Fibroblast of pulmonary artery (primary cell): ENCODE data around the gene BDKRB1.
A peak's percentile ranks its signal among the peaks of the same experiment; 100 is the strongest.

Source experiments
- DNase-seq: peaks from one replicate; pipeline ENCODE4 v3.0.0-alpha.2; 2010; ENCODE audit warnings: low read depth
- H3K4me3 ChIP-seq: replicated peaks from 2 replicates; pipeline ENCODE4 v1.5.1; 2011; ENCODE audit warnings: low read depth, mild to moderate bottlenecking, control low read depth, low read length, moderate library complexity
- TF ChIP-seq, protein P1 (sequence below): IDR thresholded peaks from 2 replicates; pipeline ENCODE4 v1.5.1; 2011; ENCODE audit warnings: mild to moderate bottlenecking, control low read depth, low read length, inconsistent platforms; ENCODE audit errors: missing control alignments

BDKRB1 gene

DNA sequence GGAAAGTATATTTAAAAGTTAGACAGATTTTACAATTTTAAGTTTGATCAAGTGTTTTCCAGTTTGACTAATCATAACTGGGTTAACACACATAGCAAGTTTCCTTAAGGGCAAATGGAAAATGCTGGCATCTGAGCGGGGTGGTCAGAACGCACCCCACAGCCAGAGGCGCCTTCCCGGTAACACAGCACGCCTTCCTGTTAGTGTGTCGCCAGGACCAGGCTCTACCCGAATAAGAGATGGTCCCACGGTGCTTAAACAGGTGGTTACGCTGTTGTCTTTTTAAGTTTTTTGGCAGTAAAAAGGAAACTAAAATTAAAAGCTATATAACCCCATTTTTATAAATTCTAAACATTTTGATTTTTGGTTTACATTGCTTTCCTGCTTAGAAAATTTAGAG is 28.0 kb downstream of the BDKRB1 start:
- DNase-seq, result no peak
- H3K4me3 ChIP-seq, result no peak overlapping the region
- TF ChIP-seq, protein P1, sequence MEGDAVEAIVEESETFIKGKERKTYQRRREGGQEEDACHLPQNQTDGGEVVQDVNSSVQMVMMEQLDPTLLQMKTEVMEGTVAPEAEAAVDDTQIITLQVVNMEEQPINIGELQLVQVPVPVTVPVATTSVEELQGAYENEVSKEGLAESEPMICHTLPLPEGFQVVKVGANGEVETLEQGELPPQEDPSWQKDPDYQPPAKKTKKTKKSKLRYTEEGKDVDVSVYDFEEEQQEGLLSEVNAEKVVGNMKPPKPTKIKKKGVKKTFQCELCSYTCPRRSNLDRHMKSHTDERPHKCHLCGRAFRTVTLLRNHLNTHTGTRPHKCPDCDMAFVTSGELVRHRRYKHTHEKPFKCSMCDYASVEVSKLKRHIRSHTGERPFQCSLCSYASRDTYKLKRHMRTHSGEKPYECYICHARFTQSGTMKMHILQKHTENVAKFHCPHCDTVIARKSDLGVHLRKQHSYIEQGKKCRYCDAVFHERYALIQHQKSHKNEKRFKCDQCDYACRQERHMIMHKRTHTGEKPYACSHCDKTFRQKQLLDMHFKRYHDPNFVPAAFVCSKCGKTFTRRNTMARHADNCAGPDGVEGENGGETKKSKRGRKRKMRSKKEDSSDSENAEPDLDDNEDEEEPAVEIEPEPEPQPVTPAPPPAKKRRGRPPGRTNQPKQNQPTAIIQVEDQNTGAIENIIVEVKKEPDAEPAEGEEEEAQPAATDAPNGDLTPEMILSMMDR, result no peak

DNA sequence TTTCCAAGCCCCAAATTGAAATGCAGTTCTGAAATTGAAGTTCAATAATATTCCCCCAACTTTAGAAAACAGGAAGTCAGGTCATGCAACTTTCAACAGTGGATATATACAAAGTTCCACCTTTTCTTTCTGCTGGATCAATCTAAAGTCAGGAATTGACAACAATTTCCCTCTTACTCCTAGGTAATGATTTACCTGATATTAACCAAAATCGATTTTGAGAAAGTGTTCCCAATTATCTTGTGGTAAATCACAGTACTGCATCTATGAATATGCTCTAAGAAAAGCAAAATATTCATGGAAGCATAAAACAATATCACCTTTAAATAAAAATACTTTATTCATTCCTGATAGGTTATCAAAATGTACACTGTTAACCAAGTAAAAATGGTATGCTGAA is 28.4 kb downstream of the BDKRB1 start:
- TF ChIP-seq, protein P1, result no peak
- no peak for DNase-seq
- H3K4me3 ChIP-seq, result no peak overlapping the region

- TF ChIP-seq, protein P1, result no peak
- DNase-seq, result peak; percentile 70
- H3K4me3 ChIP-seq, result no peak overlapping the region
Measured at GRCh38 chr14:96285667-96286066, 29.7 kb downstream of the BDKRB1 start.

GRCh38 chr14:96286251-96286650 is 30.2 kb downstream of the BDKRB1 start:
- DNase-seq, result no peak
- TF ChIP-seq, protein P1, result no peak
- no peak overlapping the region for H3K4me3 ChIP-seq

GRCh38 chr14:96287856-96288255 is 31.8 kb downstream of the BDKRB1 start:
- no peak for DNase-seq
- no peak overlapping the region for H3K4me3 ChIP-seq
- TF ChIP-seq, protein P1, result no peak

GRCh38 chr14:96294246-96294645 is 38.2 kb downstream of the BDKRB1 start:
- H3K4me3 ChIP-seq, result no peak overlapping the region
- TF ChIP-seq, protein P1, result no peak
- DNase-seq, result no peak

DNA sequence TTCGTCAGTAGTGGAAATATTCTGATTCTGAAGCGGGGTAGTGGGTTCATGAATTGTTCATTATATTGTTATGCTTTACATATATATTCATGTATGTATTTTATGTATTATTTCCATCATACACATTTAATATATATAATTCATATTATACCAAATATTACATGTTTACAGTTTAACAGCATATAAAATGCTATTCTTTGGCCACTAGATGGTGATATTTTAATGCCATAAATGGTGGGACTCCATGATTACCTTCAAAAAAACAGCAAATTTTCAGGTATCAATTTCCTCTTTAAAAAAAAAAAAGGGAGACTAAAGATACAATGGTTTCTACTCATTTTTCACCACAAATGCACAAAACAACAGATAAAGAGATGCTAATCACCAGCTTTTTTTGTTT is 41.0 kb downstream of the BDKRB1 start:
- TF ChIP-seq, protein P1, result peak; percentile 59
- peak; percentile 34 for DNase-seq

More for the DNA sequence above, 41.0 kb downstream of the BDKRB1 start:
- no peak overlapping the region for H3K4me3 ChIP-seq
